GM20000 (cell line): Measurements from ENCODE around the gene PSAT1.

Experiments used
- DNase-seq: peaks from one replicate; pipeline ENCODE4 v3.0.0; 2012; ENCODE audit warnings: low spot score
- CTCF ChIP-seq: IDR thresholded peaks from 2 replicates; pipeline ENCODE4 v1.5.1; 2012; ENCODE audit warnings: mild to moderate bottlenecking, control low read depth; ENCODE audit errors: extremely low read depth, missing control alignments

Gene PSAT1

GRCh38 chr9:78301466-78301865 is 4.5 kb downstream of the PSAT1 start:
- no peak for DNase-seq
- no peak for TF ChIP-seq CTCF

DNA sequence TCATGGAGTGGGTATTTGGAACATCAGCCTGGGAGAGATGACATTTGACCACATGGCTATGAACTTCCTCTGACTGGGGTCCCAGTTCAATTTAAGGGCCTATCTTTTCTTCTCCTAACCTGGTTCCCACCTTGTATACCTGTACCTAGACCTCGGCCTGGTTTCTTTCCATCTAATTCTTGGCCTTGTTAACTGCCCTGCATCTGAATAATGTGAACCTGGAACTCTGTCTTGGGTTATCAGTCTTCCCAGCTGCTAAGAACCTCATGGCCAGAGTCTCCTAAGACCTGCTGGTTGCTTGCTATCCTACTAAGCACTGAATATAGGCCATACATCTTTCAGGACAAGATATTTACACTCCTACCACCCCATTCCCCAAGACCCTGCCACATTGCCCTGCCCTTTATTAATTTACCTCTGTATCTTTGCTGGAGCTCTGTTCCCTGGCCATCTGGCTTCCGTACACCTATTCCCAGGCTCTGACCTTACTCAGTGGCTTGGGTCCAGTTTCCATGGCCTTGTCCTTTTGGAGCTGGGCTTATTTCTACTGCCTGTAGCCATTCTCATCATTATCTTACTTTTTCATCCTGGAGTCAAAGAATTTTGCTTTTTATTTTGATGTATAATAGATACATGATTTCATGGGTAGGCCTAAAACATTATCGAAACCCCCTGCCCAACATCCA is 6.6 kb downstream of the PSAT1 start:
- TF ChIP-seq CTCF = no peak
- DNase-seq = no peak

DNA sequence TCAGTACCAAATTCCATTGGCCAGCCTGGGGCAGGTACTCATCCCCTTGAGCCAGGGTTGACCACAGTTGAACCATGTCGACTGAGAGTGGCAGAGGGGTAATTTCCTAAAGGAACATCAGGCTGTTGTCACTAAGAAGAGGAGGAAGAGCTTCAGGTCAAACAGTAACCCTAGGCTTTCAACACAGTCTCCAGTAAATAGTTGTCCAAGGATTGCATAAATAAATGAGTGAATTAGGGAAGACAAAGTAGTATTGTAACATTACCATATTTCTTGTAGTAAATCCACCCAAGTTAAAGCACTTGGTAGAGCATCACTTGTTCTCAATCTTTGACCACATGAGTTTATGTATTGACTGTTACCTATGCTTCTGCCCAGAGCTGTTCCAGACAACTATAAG is 7.4 kb downstream of the PSAT1 start:
- no peak for DNase-seq
- no peak for TF ChIP-seq CTCF

DNA sequence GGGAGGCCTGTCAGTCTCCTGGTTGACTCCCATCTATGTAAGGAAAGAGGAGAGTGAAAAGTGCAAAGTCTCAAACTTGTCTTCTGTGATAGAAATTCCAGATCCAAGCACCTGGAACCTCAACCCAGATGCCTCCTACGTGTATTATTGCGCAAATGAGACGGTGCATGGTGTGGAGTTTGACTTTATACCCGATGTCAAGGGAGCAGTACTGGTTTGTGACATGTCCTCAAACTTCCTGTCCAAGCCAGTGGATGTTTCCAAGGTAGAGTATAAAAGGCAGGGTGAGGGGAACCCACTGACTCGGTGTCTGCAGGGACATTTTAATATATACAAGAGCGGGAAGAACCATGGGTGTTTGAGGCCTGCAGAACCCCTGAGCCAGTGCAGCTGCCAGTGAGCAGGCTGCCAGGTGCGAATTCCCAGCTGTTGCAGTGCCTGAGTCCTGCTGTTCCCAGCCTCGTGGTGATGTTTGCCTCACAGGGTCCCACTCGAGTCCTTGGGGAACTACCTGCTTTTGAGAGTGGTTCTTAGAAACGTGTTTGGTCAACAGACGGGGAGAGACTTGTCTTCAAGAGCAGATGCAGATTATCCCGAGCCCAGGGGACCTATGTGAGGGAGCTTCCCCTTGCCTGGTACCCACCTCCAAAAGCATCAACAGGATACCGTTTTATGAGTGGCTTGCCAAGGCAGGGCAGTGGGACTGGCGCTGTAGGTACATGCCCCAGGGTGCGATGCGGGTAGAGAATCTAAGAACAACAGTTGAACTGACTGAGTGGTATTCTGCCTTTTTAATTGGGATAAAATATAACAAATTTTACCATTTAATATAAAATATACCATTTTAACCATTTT is 9.5 kb downstream of the PSAT1 start:
- DNase-seq = no peak
- TF ChIP-seq CTCF = no peak

- TF ChIP-seq CTCF = no peak
- DNase-seq = no peak
These were observed 10.4 kb downstream of the PSAT1 start for GRCh38 chr9:78307360-78307759.

GRCh38 chr9:78309066-78309465 is 12.1 kb downstream of the PSAT1 start:
- no peak for TF ChIP-seq CTCF
- DNase-seq = no peak

DNA sequence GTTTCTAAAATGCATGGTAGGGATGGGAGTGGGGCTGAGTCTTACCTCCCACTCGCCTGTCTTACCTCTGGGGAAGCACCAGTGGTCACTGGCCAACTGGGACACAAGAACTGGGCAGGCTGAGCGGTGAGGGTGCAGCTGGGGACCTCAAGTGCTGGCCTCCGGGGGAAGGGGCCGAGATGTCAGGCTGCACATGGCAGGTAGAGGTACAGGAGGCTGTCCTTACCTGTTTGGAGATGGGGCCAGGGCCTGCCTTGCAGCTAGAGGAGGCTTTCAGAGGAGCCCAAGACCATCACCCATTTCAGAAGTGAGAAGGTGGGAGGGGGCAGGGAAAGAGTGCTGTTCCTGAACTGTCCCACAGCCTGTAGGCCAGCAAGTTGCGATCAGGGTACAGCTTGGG is 14.2 kb downstream of the PSAT1 start:
- no peak for TF ChIP-seq CTCF

More for the DNA sequence above, 14.2 kb downstream of the PSAT1 start:
- DNase-seq = no peak
